Caco-2 (cell line): ENCODE measurements around the gene CES1. TPM values are rescaled to one million over a fixed set of nuclear protein-coding genes. Genes with fewer than 3 reads are reported as not detected.

ENCODE experiments used
- BruUV-seq: library from RNA; stranded (reverse); fragments of 400-500 nt; replicated peaks from 2 replicates; lab custom pipeline; 2021; lab: Mats Ljungman, UMichigan
- CTCF ChIA-PET: fragments of 300-600 bp; sonication (Branson Sonifier 250); formaldehyde crosslinking; loops from one replicate; lab custom pipeline; 2022; ENCODE audit warnings: antibody characterized with exemption; lab: Charles Lee
- POLR2A ChIA-PET: fragments of 300-600 bp; sonication (Branson Sonifier 250); formaldehyde crosslinking; loops from one replicate; lab custom pipeline; 2022; ENCODE audit warnings: antibody characterized with exemption; lab: Charles Lee
- DNase-seq, 2 experiments: peaks; one replicate each; pipeline versions ENCODE4 v3.0.0 to v3.0.0-alpha.2; 2020 to 2022
- H3K27me3 ChIP-seq: replicated peaks from 2 replicates; pipeline ENCODE4 v1.6.0; 2011; ENCODE audit warnings: low read length; ENCODE audit not compliant: control insufficient read depth, insufficient read depth
- H3K36me3 ChIP-seq: 2 replicates; pipeline ENCODE4 v1.5.1; 2011; ENCODE audit warnings: low read length; ENCODE audit not compliant: control insufficient read depth, insufficient read depth
- H3K4me1 ChIP-seq: fragments of 250-450 bp; sonication (Bioruptor Pico); 2 replicates; pipeline ENCODE4 v1.5.1; 2020; ENCODE audit warnings: mild to moderate bottlenecking
- H3K4me3 ChIP-seq: 2 replicates; pipeline ENCODE4 v1.5.1; 2011; ENCODE audit warnings: low read depth, mild to moderate bottlenecking, control low read depth, low read length
- H3K9me3 ChIP-seq: fragments of 250-450 bp; sonication (Bioruptor Pico); 2 replicates; pipeline ENCODE4 v1.5.1; 2020; ENCODE audit warnings: mild to moderate bottlenecking, moderate library complexity
- H3K27ac Mint-ChIP-seq: one replicate; pipeline ENCODE4 v1.8.0; 2022; ENCODE audit warnings: mixed read lengths; ENCODE audit not compliant: unreplicated experiment
- H3K27me3 Mint-ChIP-seq: one replicate; pipeline ENCODE4 v1.8.0; 2022; ENCODE audit warnings: mixed read lengths; ENCODE audit not compliant: insufficient read depth, unreplicated experiment
- H3K36me3 Mint-ChIP-seq: one replicate; pipeline ENCODE4 v1.8.0; 2022; ENCODE audit warnings: mild to moderate bottlenecking, mixed read lengths; ENCODE audit not compliant: insufficient read depth, unreplicated experiment
- H3K4me1 Mint-ChIP-seq: one replicate; pipeline ENCODE4 v1.8.0; 2022; ENCODE audit warnings: low read depth, mixed read lengths; ENCODE audit not compliant: unreplicated experiment
- H3K4me3 Mint-ChIP-seq: one replicate; pipeline ENCODE4 v1.8.0; 2022; ENCODE audit warnings: mild to moderate bottlenecking, moderate library complexity, mixed read lengths; ENCODE audit not compliant: unreplicated experiment
- H3K9me3 Mint-ChIP-seq: one replicate; pipeline ENCODE4 v1.8.0; 2022; ENCODE audit warnings: mixed read lengths; ENCODE audit not compliant: unreplicated experiment
- CTCF ChIP-seq, 2 experiments: fragments of 200-600 bp in 1 of 2; IDR thresholded peaks; 1 replicate in 1 of 2; 2 replicates in 1 of 2; pipeline versions ENCODE4 v1.5.1 to v1.8.0; 2011 to 2022; ENCODE audit warnings: antibody characterized with exemption in 1 of 2, control low read depth in 1 of 2, inconsistent platforms in 1 of 2, low read depth in 1 of 2, low read length in 1 of 2, mild to moderate bottlenecking in 1 of 2, moderate library complexity in 1 of 2; ENCODE audit not compliant: insufficient read depth in 1 of 2, severe bottlenecking in 1 of 2, unreplicated experiment in 1 of 2
- intact Hi-C: fragments of 100-400 bp; cut with micrococcal nuclease; formaldehyde crosslinking; loops from one replicate; pipeline ENCODE4 v1.10.0; 2022; ENCODE audit not compliant: unreplicated experiment
- total RNA-seq: library from RNA; stranded (reverse); gene quantifications from 2 replicates; pipeline ENCODE4 v1.2.3, GENCODE V29; 2022

CES1 gene
- total RNA-seq, 1 experiment from 2014 or later, result 97.4 TPM

GRCh38 chr16:55873122-55873521 lies 40.2 kb upstream of the CES1 start:
- no peak for TF ChIP-seq CTCF (IDR thresholded peaks at IDR 0.05; ENCODE audit: insufficient read depth in 1 of 2, low read depth in 1 of 2, low read length in 1 of 2, severe bottlenecking in 1 of 2, unreplicated experiment in 1 of 2)
- no peaks in the 10 kb centered on the region for H3K4me1 Mint-ChIP-seq

GRCh38 chr16:55872130-55872529 lies 39.2 kb upstream of the CES1 start:
- H3K27me3 Mint-ChIP-seq, result peaks cover 13% of the 10 kb centered on the region
- no peak for DNase-seq
- Histone ChIP-seq H3K4me3 (no peak overlapping the region), H3K36me3 (no peaks in the 10 kb centered on the region), H3K9me3 (no peaks in the 10 kb centered on the region), H3K4me1 (no peaks in the 10 kb centered on the region), H3K27me3 (no peaks in the 10 kb centered on the region)
- H3K36me3 Mint-ChIP-seq, result no peaks in the 10 kb centered on the region
- no peaks in the 10 kb centered on the region for H3K9me3 Mint-ChIP-seq
- H3K27ac Mint-ChIP-seq, result no peak overlapping the region
- no peak overlapping the region for H3K4me3 Mint-ChIP-seq
- no peaks in the 10 kb centered on the region for H3K4me1 Mint-ChIP-seq
- BruUV-seq, result no TSS peak
- POLR2A ChIA-PET, result no interaction called here
- no peak for TF ChIP-seq CTCF (IDR thresholded peaks at IDR 0.05; ENCODE audit: insufficient read depth in 1 of 2, low read depth in 1 of 2, low read length in 1 of 2, severe bottlenecking in 1 of 2, unreplicated experiment in 1 of 2)
- CTCF ChIA-PET, result no interaction called here
- intact Hi-C loops, result no loop called here

More at GRCh38 chr16:55873122-55873521, 40.2 kb upstream of the CES1 start:
- ChIA-PET CTCF (no interaction called here), POLR2A (no interaction called here)
- Histone ChIP-seq H3K9me3 (no peaks in the 10 kb centered on the region), H3K27me3 (no peaks in the 10 kb centered on the region; the same call in 1 of the 2 replicates), H3K4me3 (no peak overlapping the region), H3K4me1 (no peaks in the 10 kb centered on the region), H3K36me3 (no peaks in the 10 kb centered on the region)
- Mint-ChIP-seq H3K9me3 (no peaks in the 10 kb centered on the region), H3K27ac (no peak overlapping the region), H3K4me3 (no peak overlapping the region), H3K27me3 (peaks cover 10% of the 10 kb centered on the region), H3K36me3 (no peaks in the 10 kb centered on the region)
- intact Hi-C loops, result no loop called here
- no TSS peak for BruUV-seq
- no peak for DNase-seq

- H3K4me1 Mint-ChIP-seq, result no peaks in the 10 kb centered on the region
- POLR2A ChIA-PET, result no interaction called here
- no peak overlapping the region for H3K27ac Mint-ChIP-seq
These were observed 38.6 kb upstream of the CES1 start for GRCh38 chr16:55871411-55872038.

More at GRCh38 chr16:55871411-55872038, 38.6 kb upstream of the CES1 start:
- TF ChIP-seq CTCF (IDR thresholded peaks at IDR 0.05; ENCODE audit: insufficient read depth in 1 of 2, low read depth in 1 of 2, low read length in 1 of 2, severe bottlenecking in 1 of 2, unreplicated experiment in 1 of 2), result no peak
- BruUV-seq, result no TSS peak
- no peaks in the 10 kb centered on the region for H3K9me3 ChIP-seq
- H3K36me3 ChIP-seq, result no peaks in the 10 kb centered on the region
- peaks cover 11% of the 10 kb centered on the region for H3K27me3 Mint-ChIP-seq
- no peaks in the 10 kb centered on the region for H3K4me1 ChIP-seq
- DNase-seq, result no peak
- H3K36me3 Mint-ChIP-seq, result no peaks in the 10 kb centered on the region
- intact Hi-C loops, result no loop called here
- no peaks in the 10 kb centered on the region for H3K27me3 ChIP-seq
- H3K4me3 ChIP-seq, result no peak overlapping the region
- H3K9me3 Mint-ChIP-seq, result no peaks in the 10 kb centered on the region
- no peak overlapping the region for H3K4me3 Mint-ChIP-seq
- CTCF ChIA-PET, result no interaction called here
